Stimulated activated CD4-positive, alpha-beta T cell treated with anti-CD3 and anti-CD28 coated beads, Interleukin-2, amount 100 ng/mL, for 48 hours (primary cell): Measurements from ENCODE around the gene ODAD2.
"Not testable (repeated sequence)": the region's sequence is repeated elsewhere in the genome, so short reads cannot be mapped to it uniquely, and the experiment has no call there.

Experiments
- DNase-seq, 2 donors: peaks; one replicate each; pipeline ENCODE4 v3.0.0-alpha.2; 2020

ODAD2 gene

GRCh38 chr10:27969931-27970330, 28.9 kb downstream of the ODAD2 start:
- DNase-seq, result not testable (repeated sequence)

GRCh38 chr10:27959093-27959715, 39.7 kb downstream of the ODAD2 start:
- DNase-seq, result no peak

GRCh38 chr10:27958383-27958782, 40.5 kb downstream of the ODAD2 start:
- DNase-seq, result not testable (repeated sequence)

GRCh38 chr10:27950242-27950564, 48.7 kb downstream of the ODAD2 start:
- DNase-seq, result no peak

- no peak for DNase-seq
Observed at GRCh38 chr10:27949528-27950241, 49.2 kb downstream of the ODAD2 start.

- DNase-seq, result no peak
Observed at GRCh38 chr10:27948186-27948585, 50.7 kb downstream of the ODAD2 start.

GRCh38 chr10:27947540-27947939, 51.3 kb downstream of the ODAD2 start:
- no peak for DNase-seq

- DNase-seq, result no peak
Observed at GRCh38 chr10:27944005-27944404, 54.9 kb downstream of the ODAD2 start.

GRCh38 chr10:27914888-27915287, 84.0 kb downstream of the ODAD2 start:
- no peak for DNase-seq

GRCh38 chr10:27912231-27912630, 86.6 kb downstream of the ODAD2 start:
- DNase-seq, result no peak

- DNase-seq, result no peak
Observed at GRCh38 chr10:27911539-27911938, 87.3 kb downstream of the ODAD2 start.

GRCh38 chr10:27911011-27911410, 87.9 kb downstream of the ODAD2 start:
- no peak for DNase-seq

GRCh38 chr10:27908231-27908630, 90.6 kb downstream of the ODAD2 start:
- no peak for DNase-seq

- not testable (repeated sequence) for DNase-seq
Observed at GRCh38 chr10:27899485-27899884, 99.4 kb downstream of the ODAD2 start.

- DNase-seq, result no peak
Observed at GRCh38 chr10:27899058-27899457, 99.8 kb downstream of the ODAD2 start.

- DNase-seq, result no peak
Observed at GRCh38 chr10:27893358-27893954, 105.4 kb downstream of the ODAD2 start.

GRCh38 chr10:27890971-27891370, 107.9 kb downstream of the ODAD2 start:
- no peak for DNase-seq

- DNase-seq, result no peak
Observed at GRCh38 chr10:27889518-27889917, 109.4 kb downstream of the ODAD2 start.

- no peak for DNase-seq
Observed at GRCh38 chr10:27884185-27884641, 114.7 kb downstream of the ODAD2 start.

GRCh38 chr10:27878281-27878680, 120.6 kb downstream of the ODAD2 start:
- no peak for DNase-seq

- no peak for DNase-seq
Observed at GRCh38 chr10:27865221-27865635, 133.7 kb downstream of the ODAD2 start.

- DNase-seq, result no peak
Observed at GRCh38 chr10:27861781-27862180, 137.1 kb downstream of the ODAD2 start.

- DNase-seq, result no peak
Observed at GRCh38 chr10:27857616-27858015, 141.3 kb downstream of the ODAD2 start.

- DNase-seq, result no peak
Observed at GRCh38 chr10:27844223-27844622, 154.7 kb downstream of the ODAD2 start.
